ENCODE measurements around the gene KCNJ16.

Gene KCNJ16

DNA sequence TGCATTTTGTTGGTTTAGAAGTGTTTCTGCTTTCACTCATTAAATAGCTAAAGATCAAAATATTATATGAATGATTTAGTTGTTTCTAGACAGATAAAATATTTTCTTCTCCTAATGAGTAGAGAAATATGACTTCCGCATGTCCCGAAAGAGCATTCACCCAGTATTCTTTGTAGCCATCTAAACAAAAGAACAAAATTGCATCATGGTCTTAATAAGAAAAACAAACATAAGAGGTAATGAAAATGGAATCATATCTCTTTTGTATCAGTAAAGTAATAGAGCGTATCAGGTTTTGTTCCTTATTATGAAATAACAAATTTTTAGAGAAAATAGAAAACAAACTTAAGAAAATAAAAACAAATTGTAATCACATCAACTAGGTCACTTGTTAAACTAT is 78.2 kb downstream of the KCNJ16 start:
- no peak overlapping the region for H2BK15ac ChIP-seq (ENCODE audit: low read length)
- no CpG with 5 or more reads among the region's 3 CpGs for WGBS, 2 donors (ENCODE audit: extremely low coverage in 2 of 2, insufficient read length in 2 of 2, insufficient replicate concordance in 1 of 2)
- no peak overlapping the region for H3K4me3 ChIP-seq (ENCODE audit: low read length in 2 of 2)
- H3K23ac ChIP-seq (ENCODE audit: low read depth, low read length, poor library complexity) = no peak overlapping the region
- no peak overlapping the region for H4K8ac ChIP-seq (ENCODE audit: low read depth, low read length)
- H3K27ac ChIP-seq (replicated peaks; ENCODE audit: low read length) = no peak overlapping the region
- H2AFZ ChIP-seq (ENCODE audit: low read length) = no peak overlapping the region
- no peak overlapping the region for H3K4ac ChIP-seq (ENCODE audit: low read length)
- H3K18ac ChIP-seq (ENCODE audit: low read length) = no peak overlapping the region
- no peak for DNase-seq (ENCODE audit: low spot score)
- H3K9ac ChIP-seq (ENCODE audit: low read depth, low read length, poor library complexity) = no peak overlapping the region
- H3K4me1 ChIP-seq (ENCODE audit: control insufficient read depth in 2 of 2, insufficient read depth in 1 of 2, low read depth in 1 of 2, low read length in 2 of 2) = no peaks in the 10 kb centered on the region
- no peak overlapping the region for H2BK12ac ChIP-seq (ENCODE audit: low read length)
- H2BK5ac ChIP-seq (ENCODE audit: low read length) = no peak overlapping the region
- no peaks in the 10 kb centered on the region for H3K79me1 ChIP-seq (ENCODE audit: low read depth, low read length)
- H3K14ac ChIP-seq (ENCODE audit: low read length) = no peak overlapping the region
- H2AK5ac ChIP-seq (ENCODE audit: low read depth, low read length) = no peak overlapping the region
- H3K9me3 ChIP-seq (replicated peaks in 1 of 2; ENCODE audit: control insufficient read depth in 2 of 2, insufficient read depth in 1 of 2, low read depth in 1 of 2, low read length in 2 of 2) = peaks cover 2 to 7% of the 10 kb centered on the region in 2 donors
- no peaks in the 10 kb centered on the region for H3K27me3 ChIP-seq (ENCODE audit: control insufficient read depth in 3 of 3, insufficient read depth in 3 of 3, low read depth in 1 of 3, low read length in 3 of 3)
- H2BK120ac ChIP-seq (ENCODE audit: low read depth, low read length) = no peak overlapping the region
- H4K91ac ChIP-seq (ENCODE audit: low read depth, low read length, poor library complexity) = no peak overlapping the region
- no peak overlapping the region for H3K4me2 ChIP-seq (ENCODE audit: insufficient read depth, low read length, poor library complexity, severe bottlenecking)
- no peaks in the 10 kb centered on the region for H3K36me3 ChIP-seq (replicated peaks in 1 of 2; ENCODE audit: control insufficient read depth in 2 of 2, insufficient read depth in 2 of 2, low read length in 2 of 2)

DNA sequence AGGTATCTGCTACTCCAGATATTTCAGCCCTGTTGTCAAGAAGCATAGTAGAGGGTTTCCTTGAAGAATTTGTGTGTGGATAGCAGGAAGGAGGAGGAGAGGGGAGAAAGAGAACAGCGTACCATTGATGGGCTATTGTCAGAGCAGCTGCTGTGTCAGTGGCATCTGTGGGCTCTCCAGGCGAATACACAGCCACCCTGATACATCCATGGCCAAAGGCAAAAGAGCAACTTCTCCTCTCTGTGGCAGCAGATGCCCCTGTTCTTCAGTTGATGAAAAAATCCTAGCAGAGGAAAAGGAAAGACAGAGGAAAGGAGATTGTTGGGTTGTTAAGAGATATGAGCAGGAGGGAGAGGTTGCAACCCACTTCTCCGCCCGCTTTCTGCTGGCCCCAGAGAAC is 82.1 kb downstream of the KCNJ16 start:
- H4K91ac ChIP-seq (ENCODE audit: low read depth, low read length, poor library complexity) = no peak overlapping the region
- H3K79me1 ChIP-seq (ENCODE audit: low read depth, low read length) = no peaks in the 10 kb centered on the region
- H2BK5ac ChIP-seq (ENCODE audit: low read length) = no peak overlapping the region
- no peak for DNase-seq (ENCODE audit: low spot score)
- H2AFZ ChIP-seq (ENCODE audit: low read length) = no peak overlapping the region
- H3K4me2 ChIP-seq (ENCODE audit: insufficient read depth, low read length, poor library complexity, severe bottlenecking) = no peak overlapping the region
- H3K36me3 ChIP-seq (replicated peaks in 1 of 2; ENCODE audit: control insufficient read depth in 2 of 2, insufficient read depth in 2 of 2, low read length in 2 of 2) = no peaks in the 10 kb centered on the region
- no peaks in the 10 kb centered on the region for H3K9me3 ChIP-seq (replicated peaks in 1 of 2; ENCODE audit: control insufficient read depth in 2 of 2, insufficient read depth in 1 of 2, low read depth in 1 of 2, low read length in 2 of 2)
- no peak overlapping the region for H3K27ac ChIP-seq (replicated peaks; ENCODE audit: low read length)
- no peak overlapping the region for H3K4ac ChIP-seq (ENCODE audit: low read length)
- no peaks in the 10 kb centered on the region for H3K27me3 ChIP-seq (ENCODE audit: control insufficient read depth in 3 of 3, insufficient read depth in 3 of 3, low read depth in 1 of 3, low read length in 3 of 3)
- H3K23ac ChIP-seq (ENCODE audit: low read depth, low read length, poor library complexity) = no peak overlapping the region
- no peak overlapping the region for H3K14ac ChIP-seq (ENCODE audit: low read length)
- H3K4me1 ChIP-seq (ENCODE audit: control insufficient read depth in 2 of 2, insufficient read depth in 1 of 2, low read depth in 1 of 2, low read length in 2 of 2) = no peaks in the 10 kb centered on the region
- H2BK120ac ChIP-seq (ENCODE audit: low read depth, low read length) = no peak overlapping the region
- no peak overlapping the region for H3K18ac ChIP-seq (ENCODE audit: low read length)
- H4K8ac ChIP-seq (ENCODE audit: low read depth, low read length) = no peak overlapping the region
- no peak overlapping the region for H3K4me3 ChIP-seq (ENCODE audit: low read length in 2 of 2)
- H2AK5ac ChIP-seq (ENCODE audit: low read depth, low read length) = no peak overlapping the region
- no peak overlapping the region for H3K9ac ChIP-seq (ENCODE audit: low read depth, low read length, poor library complexity)
- no CpG with 5 or more reads among the region's 4 CpGs for WGBS, 2 donors (ENCODE audit: extremely low coverage in 2 of 2, insufficient read length in 2 of 2, insufficient replicate concordance in 1 of 2)
- H2BK12ac ChIP-seq (ENCODE audit: low read length) = no peak overlapping the region
- no peak overlapping the region for H2BK15ac ChIP-seq (ENCODE audit: low read length)

DNA sequence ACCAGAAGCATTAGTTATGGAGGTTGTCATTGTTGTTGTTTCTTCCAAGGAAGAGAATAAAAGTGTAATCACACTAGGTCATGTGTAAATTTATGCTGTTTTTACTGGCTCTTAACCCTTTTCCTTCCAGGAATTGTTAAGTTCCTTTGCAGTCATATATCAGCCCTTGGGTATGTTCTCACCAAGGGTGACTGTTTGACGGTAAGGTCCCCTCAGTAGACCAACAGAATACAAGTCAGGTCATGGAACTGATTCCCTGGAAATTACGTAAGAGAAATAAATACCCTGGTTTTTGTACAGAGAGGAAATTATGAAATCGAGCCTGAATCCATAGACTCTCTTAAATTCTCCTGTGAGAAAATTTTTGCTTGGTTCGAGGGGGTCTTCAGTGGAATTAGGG is 83.2 kb downstream of the KCNJ16 start:
- no peaks in the 10 kb centered on the region for H3K79me1 ChIP-seq (ENCODE audit: low read depth, low read length)
- no peak overlapping the region for H2AFZ ChIP-seq (ENCODE audit: low read length)
- no peak overlapping the region for H3K27ac ChIP-seq (replicated peaks; ENCODE audit: low read length)
- H2BK5ac ChIP-seq (ENCODE audit: low read length) = no peak overlapping the region
- no peak overlapping the region for H4K8ac ChIP-seq (ENCODE audit: low read depth, low read length)
- no peak overlapping the region for H3K9ac ChIP-seq (ENCODE audit: low read depth, low read length, poor library complexity)
- H2BK120ac ChIP-seq (ENCODE audit: low read depth, low read length) = no peak overlapping the region
- H3K36me3 ChIP-seq (replicated peaks in 1 of 2; ENCODE audit: control insufficient read depth in 2 of 2, insufficient read depth in 2 of 2, low read length in 2 of 2) = no peaks in the 10 kb centered on the region
- no peak overlapping the region for H2BK15ac ChIP-seq (ENCODE audit: low read length)
- no peak overlapping the region for H2AK5ac ChIP-seq (ENCODE audit: low read depth, low read length)
- H2BK12ac ChIP-seq (ENCODE audit: low read length) = no peak overlapping the region
- H3K18ac ChIP-seq (ENCODE audit: low read length) = no peak overlapping the region
- H3K9me3 ChIP-seq (replicated peaks in 1 of 2; ENCODE audit: control insufficient read depth in 2 of 2, insufficient read depth in 1 of 2, low read depth in 1 of 2, low read length in 2 of 2) = no peaks in the 10 kb centered on the region
- no peaks in the 10 kb centered on the region for H3K4me1 ChIP-seq (ENCODE audit: control insufficient read depth in 2 of 2, insufficient read depth in 1 of 2, low read depth in 1 of 2, low read length in 2 of 2)
- H3K4ac ChIP-seq (ENCODE audit: low read length) = no peak overlapping the region
- H4K91ac ChIP-seq (ENCODE audit: low read depth, low read length, poor library complexity) = no peak overlapping the region
- no peak overlapping the region for H3K4me3 ChIP-seq (ENCODE audit: low read length in 2 of 2)
- no peak overlapping the region for H3K23ac ChIP-seq (ENCODE audit: low read depth, low read length, poor library complexity)
- H3K27me3 ChIP-seq (ENCODE audit: control insufficient read depth in 3 of 3, insufficient read depth in 3 of 3, low read depth in 1 of 3, low read length in 3 of 3) = no peaks in the 10 kb centered on the region
- WGBS, 2 donors (ENCODE audit: extremely low coverage in 2 of 2, insufficient read length in 2 of 2, insufficient replicate concordance in 1 of 2) = no CpG with 5 or more reads among the region's 4 CpGs
- H3K4me2 ChIP-seq (ENCODE audit: insufficient read depth, low read length, poor library complexity, severe bottlenecking) = no peak overlapping the region
- DNase-seq (ENCODE audit: low spot score) = no peak
- no peak overlapping the region for H3K14ac ChIP-seq (ENCODE audit: low read length)

DNA sequence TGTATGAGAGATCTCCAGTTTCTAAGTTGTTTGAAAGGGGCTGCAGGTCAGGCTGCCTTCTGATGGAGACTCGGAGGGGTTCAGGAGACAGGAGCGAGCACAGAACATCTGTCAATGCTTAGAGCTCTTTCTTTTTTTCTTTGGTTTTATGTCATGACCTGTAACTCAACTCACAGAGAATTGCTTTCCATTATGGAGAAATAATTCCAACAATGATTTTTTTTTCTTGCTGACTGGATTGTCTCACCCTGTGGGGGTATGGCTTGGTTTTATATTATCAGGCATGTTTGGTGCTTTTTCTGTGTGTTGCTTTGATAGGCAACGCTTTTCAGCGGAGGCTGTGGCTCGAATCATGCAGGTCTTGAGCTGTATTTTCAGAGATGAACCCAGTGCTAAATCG is 83.6 kb downstream of the KCNJ16 start:
- no peak overlapping the region for H3K23ac ChIP-seq (ENCODE audit: low read depth, low read length, poor library complexity)
- H3K4ac ChIP-seq (ENCODE audit: low read length) = no peak overlapping the region
- no peak overlapping the region for H3K14ac ChIP-seq (ENCODE audit: low read length)
- H2BK12ac ChIP-seq (ENCODE audit: low read length) = no peak overlapping the region
- H4K8ac ChIP-seq (ENCODE audit: low read depth, low read length) = no peak overlapping the region
- WGBS, 2 donors (ENCODE audit: extremely low coverage in 2 of 2, insufficient read length in 2 of 2, insufficient replicate concordance in 1 of 2) = no CpG with 5 or more reads among the region's 6 CpGs
- no peak overlapping the region for H2BK5ac ChIP-seq (ENCODE audit: low read length)
- H2AFZ ChIP-seq (ENCODE audit: low read length) = peak overlapping the region; percentile 25
- H2AK5ac ChIP-seq (ENCODE audit: low read depth, low read length) = no peak overlapping the region
- no peak overlapping the region for H3K4me3 ChIP-seq (ENCODE audit: low read length in 2 of 2)
- H3K9ac ChIP-seq (ENCODE audit: low read depth, low read length, poor library complexity) = no peak overlapping the region
- H3K27me3 ChIP-seq (ENCODE audit: control insufficient read depth in 3 of 3, insufficient read depth in 3 of 3, low read depth in 1 of 3, low read length in 3 of 3) = no peaks in the 10 kb centered on the region
- no peaks in the 10 kb centered on the region for H3K36me3 ChIP-seq (replicated peaks in 1 of 2; ENCODE audit: control insufficient read depth in 2 of 2, insufficient read depth in 2 of 2, low read length in 2 of 2)
- no peaks in the 10 kb centered on the region for H3K79me1 ChIP-seq (ENCODE audit: low read depth, low read length)
- no peak overlapping the region for H3K4me2 ChIP-seq (ENCODE audit: insufficient read depth, low read length, poor library complexity, severe bottlenecking)
- DNase-seq (ENCODE audit: low spot score) = no peak
- H3K4me1 ChIP-seq (ENCODE audit: control insufficient read depth in 2 of 2, insufficient read depth in 1 of 2, low read depth in 1 of 2, low read length in 2 of 2) = no peaks in the 10 kb centered on the region
- no peak overlapping the region for H4K91ac ChIP-seq (ENCODE audit: low read depth, low read length, poor library complexity)
- H3K9me3 ChIP-seq (replicated peaks in 1 of 2; ENCODE audit: control insufficient read depth in 2 of 2, insufficient read depth in 1 of 2, low read depth in 1 of 2, low read length in 2 of 2) = no peaks in the 10 kb centered on the region
- H2BK120ac ChIP-seq (ENCODE audit: low read depth, low read length) = no peak overlapping the region
- no peak overlapping the region for H3K27ac ChIP-seq (replicated peaks; ENCODE audit: low read length)
- no peak overlapping the region for H2BK15ac ChIP-seq (ENCODE audit: low read length)
- H3K18ac ChIP-seq (ENCODE audit: low read length) = no peak overlapping the region
